ENCODE data around the gene ETV6. TPM values are rescaled to one million over a fixed set of nuclear protein-coding genes. Genes with fewer than 3 reads are reported as not detected.

Gene ETV6
- total RNA-seq, 1 experiment from 2014 or later = 17.2 TPM

- Histone ChIP-seq H3K4me1 (ENCODE audit: control insufficient read depth, insufficient read depth, low read length) (no peaks in the 10 kb centered on the region), H3K27ac (ENCODE audit: low read length) (no peak overlapping the region), H3K4me3 (ENCODE audit: low read depth in 2 of 2, low read length in 2 of 2) (no peak overlapping the region), H3K27me3 (ENCODE audit: control insufficient read depth, insufficient read depth, low read length) (no peaks in the 10 kb centered on the region), H3K36me3 (ENCODE audit: control insufficient read depth, insufficient read depth, low read length) (no peaks in the 10 kb centered on the region), H3K9me3 (ENCODE audit: control insufficient read depth, insufficient read depth, low read depth, low read length) (no peaks in the 10 kb centered on the region)
- BruUV-seq (replicated peaks) = no TSS peak
- TF ChIP-seq POLR2AphosphoS5 (IDR thresholded peaks at IDR 0.05; ENCODE audit: low read depth, low read length) (no peak), TCF7L2 (IDR thresholded peaks at IDR 0.05; ENCODE audit: low read depth, low read length) (no peak), CTCF (IDR thresholded peaks at IDR 0.05) (no peak), REST (IDR thresholded peaks at IDR 0.05; ENCODE audit: insufficient read depth in 1 of 2, low read depth in 2 of 2, low read length in 1 of 2) (no peak), SIN3A (IDR thresholded peaks at IDR 0.05; ENCODE audit: borderline replicate concordance, insufficient read depth, low read depth, low read length) (no peak)
- POLR2A ChIA-PET = no interaction called here
- CTCF ChIA-PET = no interaction called here
- intact Hi-C loops (cut with micrococcal nuclease; ENCODE audit: unreplicated experiment) (no loop called here), in situ Hi-C loops (cut with HindIII; ENCODE audit: low pct_unique_long_range_greater_than_20kb, low sequenced_read_pairs) (no loop called here)
- DNase-seq (ENCODE audit: low read depth, low spot score) (no peak), ATAC-seq (no peak)
These were observed 188.9 kb downstream of the ETV6 start for GRCh38 chr12:11838403-11838802.

GRCh38 chr12:11839091-11839641 lies 189.7 kb downstream of the ETV6 start:
- intact Hi-C loops (cut with micrococcal nuclease; ENCODE audit: unreplicated experiment) = no loop called here
- no peak overlapping the region for H3K27ac ChIP-seq (ENCODE audit: low read length)
- ChIA-PET POLR2A (no interaction called here), CTCF (no interaction called here)
- no peaks in the 10 kb centered on the region for H3K9me3 ChIP-seq (ENCODE audit: control insufficient read depth, insufficient read depth, low read depth, low read length)
- ATAC-seq (no peak), DNase-seq (ENCODE audit: low read depth, low spot score) (no peak)
- BruUV-seq (replicated peaks) = no TSS peak
- no peaks in the 10 kb centered on the region for H3K36me3 ChIP-seq (ENCODE audit: control insufficient read depth, insufficient read depth, low read length)
- TF ChIP-seq SIN3A (IDR thresholded peaks at IDR 0.05; ENCODE audit: borderline replicate concordance, insufficient read depth, low read depth, low read length) (no peak), REST (IDR thresholded peaks at IDR 0.05; ENCODE audit: insufficient read depth in 1 of 2, low read depth in 2 of 2, low read length in 1 of 2) (no peak), POLR2AphosphoS5 (IDR thresholded peaks at IDR 0.05; ENCODE audit: low read depth, low read length) (no peak), TCF7L2 (IDR thresholded peaks at IDR 0.05; ENCODE audit: low read depth, low read length) (no peak)
- no peaks in the 10 kb centered on the region for H3K4me1 ChIP-seq (ENCODE audit: control insufficient read depth, insufficient read depth, low read length)
- H3K4me3 ChIP-seq (ENCODE audit: low read depth in 2 of 2, low read length in 2 of 2) = no peak overlapping the region
- in situ Hi-C loops (cut with HindIII; ENCODE audit: low pct_unique_long_range_greater_than_20kb, low sequenced_read_pairs) = no loop called here
- H3K27me3 ChIP-seq (ENCODE audit: control insufficient read depth, insufficient read depth, low read length) = no peaks in the 10 kb centered on the region

Measured in Panc1 (cell line).